Stimulated activated CD4-positive, alpha-beta T cell treated with anti-CD3 and anti-CD28 coated beads, Interleukin-2, amount 100 ng/mL, for 24 hours (primary cell): ENCODE data around the gene LEAP2.

Experiments
- DNase-seq, 2 donors: peaks; one replicate each; pipeline ENCODE4 v3.0.0-alpha.2; 2020

Gene LEAP2

DNA sequence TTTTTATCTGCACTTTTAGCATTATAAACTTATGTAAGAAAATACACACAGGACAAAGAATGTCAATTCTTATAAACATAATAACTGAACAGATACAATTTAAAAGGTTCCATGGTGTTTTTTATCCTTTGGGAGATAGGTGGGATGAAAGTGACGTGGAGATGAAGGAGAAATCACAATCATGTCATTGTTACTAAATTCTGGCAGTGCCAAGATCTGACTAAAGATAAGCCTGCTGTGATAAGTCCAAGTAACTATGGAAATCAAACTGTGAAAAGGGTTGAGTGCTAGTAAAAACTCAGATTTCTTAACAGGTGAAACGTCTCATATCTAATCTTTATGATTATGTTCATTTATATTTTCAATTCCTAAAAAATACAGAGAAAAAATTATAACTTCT lies 11.1 kb downstream of the LEAP2 start:
- DNase-seq = no peak

DNA sequence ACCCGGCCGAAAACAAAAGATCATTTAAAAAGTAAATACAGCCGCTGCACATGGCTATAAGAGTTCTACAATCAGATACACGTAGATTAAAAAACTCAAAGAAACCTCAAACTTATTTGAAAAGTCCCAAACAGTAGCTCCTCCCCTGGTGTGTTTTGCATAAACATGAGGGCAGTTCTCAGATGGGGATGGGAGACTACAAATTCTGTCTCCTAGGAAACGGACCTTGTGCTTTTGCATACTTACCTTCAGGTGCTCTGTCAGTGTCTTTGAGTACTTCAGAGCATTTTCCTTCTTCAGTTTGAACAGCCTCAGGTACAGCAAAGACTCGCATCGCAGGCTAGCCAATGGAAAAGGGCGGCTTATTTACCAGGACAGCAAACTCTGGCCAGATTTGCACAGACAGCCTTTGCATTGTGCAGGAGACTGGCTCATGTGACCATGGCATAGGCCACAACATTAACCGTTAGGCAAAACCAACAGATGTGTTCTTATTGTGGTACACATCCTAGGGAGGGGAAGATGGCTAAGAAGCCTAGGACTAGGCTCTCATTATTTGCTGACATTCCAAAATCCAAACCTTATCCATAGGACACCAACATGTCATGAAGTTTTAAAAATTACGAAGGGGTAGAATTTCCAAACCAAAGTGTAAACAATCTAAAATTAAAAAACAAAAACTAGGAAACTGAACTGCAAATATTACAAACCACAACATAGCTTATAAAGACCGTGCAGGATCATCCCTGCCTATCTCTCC lies 12.8 kb downstream of the LEAP2 start:
- no peak for DNase-seq

DNA sequence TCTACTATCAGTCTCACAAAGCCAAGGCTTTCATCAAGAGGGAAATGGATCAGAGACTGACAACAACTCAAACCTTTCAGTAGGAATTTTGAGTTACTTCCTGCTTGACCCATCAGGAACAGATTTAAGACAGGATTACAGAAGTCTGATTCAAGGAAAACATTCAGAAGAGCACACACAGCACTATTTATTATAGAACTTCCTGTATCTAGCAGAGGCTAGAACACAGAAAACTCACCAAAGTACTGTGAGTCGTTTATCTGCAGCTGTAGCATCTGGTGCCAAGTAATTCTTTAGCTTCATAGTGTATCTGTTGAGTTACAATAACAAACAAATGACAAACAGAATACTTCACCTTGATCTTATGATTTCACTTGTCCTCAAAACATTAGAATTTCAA lies 13.8 kb downstream of the LEAP2 start:
- DNase-seq = no peak

DNA sequence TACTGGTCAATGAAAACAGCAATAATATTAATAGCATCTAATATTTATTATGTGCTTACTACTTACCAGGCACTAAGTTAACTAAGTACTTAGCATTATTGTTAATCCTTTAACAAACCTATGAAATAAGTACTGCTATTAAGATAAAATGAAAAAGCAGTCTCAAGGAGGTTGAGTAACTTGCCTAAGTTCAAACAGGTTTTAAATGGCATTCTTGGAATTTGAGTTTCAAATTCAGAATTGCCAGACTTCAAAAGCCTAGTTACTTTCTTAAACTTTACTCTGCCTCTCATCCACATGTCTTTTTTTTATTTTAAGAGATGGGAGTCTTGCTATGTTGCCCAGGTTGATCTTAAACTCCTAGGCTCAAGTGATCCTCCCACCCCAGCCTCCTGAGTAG lies 16.0 kb downstream of the LEAP2 start:
- DNase-seq = no peak

DNA sequence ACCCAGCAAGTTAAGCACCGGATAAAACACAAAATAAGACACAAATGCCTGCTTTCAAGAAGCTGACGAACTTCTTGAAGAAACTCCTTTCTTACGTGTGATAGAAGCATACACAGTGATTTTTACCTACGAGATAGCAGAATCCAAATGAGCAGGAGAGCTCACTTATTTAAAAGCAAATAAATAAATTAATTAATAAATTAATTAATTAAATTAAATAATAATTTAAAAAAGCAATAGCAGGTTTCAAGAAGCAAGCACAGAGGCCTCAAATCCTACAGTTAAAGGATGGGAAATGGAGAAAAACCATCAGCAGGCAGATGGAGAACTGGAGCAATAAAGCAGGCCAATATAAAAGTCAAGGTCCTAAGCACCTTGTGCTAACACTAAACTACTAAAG lies 17.3 kb downstream of the LEAP2 start:
- DNase-seq = no peak

DNA sequence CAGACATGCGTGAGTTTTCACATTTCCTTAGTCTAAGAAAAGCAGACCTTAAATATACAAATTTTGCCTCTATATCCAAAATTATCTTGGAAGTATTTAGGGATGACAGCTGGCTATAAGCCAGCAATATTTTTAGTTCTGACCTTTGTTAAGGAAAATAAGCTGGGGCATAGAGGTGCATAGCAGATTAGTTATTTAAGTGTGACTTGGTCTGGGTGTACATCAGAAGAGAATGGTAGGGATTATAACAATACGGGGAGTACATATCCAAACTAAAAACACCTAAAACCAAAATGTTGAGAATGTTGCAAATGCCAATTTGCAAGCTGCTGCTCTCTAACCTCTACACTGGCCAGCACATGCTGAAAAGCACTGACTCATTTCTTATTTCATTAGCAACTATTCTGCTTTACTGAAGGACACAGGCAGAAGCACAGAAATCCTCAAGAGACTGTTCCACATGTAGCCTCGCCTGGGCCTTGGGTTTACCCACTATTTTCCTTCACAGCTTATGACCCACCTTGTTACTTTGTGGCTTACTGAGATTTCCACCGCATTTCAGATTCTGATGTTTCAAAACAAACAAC lies 22.3 kb downstream of the LEAP2 start:
- DNase-seq = no peak

DNA sequence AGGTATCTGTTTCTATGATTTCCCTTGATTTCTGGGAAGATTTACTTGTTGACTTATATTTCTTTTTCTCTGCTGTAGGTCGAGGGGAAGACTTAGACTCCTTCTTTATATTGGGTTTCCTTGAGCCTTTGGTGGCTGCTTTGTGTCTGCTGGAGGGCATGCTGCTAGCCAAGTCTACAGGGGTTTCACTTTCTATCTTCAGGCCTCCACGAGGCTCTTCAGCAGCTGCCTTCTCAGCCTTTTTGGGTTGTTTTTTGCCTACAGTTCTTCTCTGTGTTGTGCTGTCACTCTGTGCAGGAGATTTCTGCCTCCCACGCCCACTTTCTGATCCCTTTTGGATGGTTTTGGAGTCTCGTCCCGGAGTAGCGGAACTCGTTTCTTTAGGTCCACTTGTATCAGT lies 23.2 kb downstream of the LEAP2 start:
- no peak for DNase-seq

DNA sequence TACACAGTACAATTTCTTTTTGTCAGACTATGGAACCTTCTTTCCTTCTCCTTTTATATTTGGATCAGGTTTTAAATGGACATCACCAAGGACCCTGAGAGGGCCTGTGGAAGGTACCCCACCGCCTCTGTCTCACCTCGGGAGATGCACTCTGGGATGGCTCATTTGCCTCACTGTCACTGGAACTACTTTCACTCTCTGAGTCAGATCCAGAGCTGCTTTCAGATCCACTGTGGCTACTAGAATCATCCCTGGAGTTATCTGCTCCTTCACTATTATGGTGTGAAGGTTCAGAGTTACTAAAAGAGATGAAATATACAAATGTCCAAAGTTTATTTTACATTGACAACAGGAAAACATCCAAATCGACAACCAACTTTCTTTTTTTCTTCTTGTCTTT lies 24.6 kb downstream of the LEAP2 start:
- DNase-seq = no peak

DNA sequence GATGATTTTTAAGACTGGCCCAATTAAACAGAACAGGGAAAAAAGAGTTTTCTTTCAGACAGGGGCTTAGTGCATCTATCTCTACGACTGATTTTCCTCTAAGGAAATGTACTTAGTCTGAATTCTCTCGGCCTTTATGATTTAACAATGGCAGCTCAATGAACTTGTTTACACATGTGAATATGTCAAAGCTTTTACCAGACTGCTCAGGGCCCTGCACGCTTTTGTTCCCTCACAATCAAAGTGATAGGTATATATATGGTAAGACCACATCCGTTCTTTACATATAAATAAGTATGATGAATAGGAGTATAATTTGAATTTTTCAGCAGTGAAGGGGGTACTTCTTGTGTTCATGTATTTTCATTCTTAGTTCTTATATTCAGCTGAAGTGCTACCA lies 27.6 kb downstream of the LEAP2 start:
- DNase-seq = no peak

DNA sequence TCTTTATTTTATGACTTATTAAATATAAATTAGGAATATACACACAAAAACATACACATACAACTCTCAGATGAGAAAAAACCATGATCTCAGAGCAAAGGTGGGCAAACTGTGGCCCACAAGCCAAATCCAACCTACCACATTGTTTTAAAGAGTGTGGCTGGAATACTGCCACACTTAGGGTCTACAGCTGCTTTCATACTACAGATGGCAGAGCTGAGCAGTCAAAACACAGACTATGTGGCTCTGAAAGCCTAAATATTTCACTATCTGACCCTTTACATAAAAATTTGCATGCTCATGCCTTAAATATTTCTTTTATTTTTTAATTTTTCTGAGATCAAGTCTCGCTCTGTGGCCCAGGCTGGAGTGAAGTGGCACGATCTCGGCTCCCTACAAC lies 28.3 kb downstream of the LEAP2 start:
- DNase-seq = no peak

DNA sequence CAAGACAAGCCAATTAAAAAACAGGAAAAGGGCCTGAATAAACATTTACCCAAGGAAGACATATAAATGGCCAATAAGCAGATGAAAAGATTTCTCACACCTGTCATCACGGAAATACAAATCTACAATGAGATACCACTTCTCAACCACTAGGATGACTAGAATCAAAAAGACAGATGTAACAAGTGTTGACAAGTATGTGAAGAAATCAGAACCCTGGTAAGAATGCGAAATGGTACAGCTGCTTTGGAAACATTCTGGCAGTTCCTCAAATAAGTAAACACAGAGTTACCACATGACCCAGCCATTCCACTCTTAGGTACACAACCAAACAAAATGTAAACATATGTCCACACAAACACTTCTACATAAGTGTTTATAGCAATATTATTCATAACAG lies 32.5 kb downstream of the LEAP2 start:
- no peak for DNase-seq

DNA sequence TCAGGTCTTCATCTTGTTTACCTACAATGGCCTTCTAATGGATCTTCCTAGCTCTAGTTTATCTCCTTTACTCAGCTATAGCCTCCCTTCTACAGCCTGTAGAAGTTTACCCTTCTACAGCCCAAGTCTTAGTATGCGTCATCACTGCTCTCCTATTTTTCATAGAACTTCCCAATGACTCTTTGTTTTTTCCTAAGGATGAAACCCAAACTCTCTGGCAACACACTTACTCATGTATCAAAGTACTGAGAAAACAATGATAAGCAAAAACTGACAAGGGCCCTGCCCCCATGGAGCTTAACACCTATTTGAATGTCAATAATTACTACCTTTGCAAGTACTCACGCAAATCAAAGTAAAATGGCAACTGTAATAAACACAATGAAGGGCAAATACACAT lies 33.7 kb downstream of the LEAP2 start:
- DNase-seq = no peak

DNA sequence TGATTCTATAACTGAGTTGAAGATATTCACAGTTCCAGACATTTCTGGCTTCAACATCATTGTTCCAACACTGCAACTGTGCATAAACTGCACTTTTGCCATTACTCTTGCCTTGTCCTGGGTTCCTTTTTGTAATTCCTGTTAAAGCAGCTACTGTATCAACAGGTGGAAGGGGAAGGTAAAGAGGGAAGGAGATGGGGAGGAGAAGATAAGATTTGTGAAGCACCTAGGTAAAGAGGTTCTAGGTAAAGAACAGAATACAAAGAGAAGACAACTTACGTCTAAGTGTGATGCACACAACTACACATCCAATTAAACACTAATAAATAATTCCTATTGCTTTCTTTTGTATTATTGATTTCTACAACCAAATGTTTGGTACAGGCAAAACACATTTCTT lies 36.2 kb downstream of the LEAP2 start:
- DNase-seq = no peak

DNA sequence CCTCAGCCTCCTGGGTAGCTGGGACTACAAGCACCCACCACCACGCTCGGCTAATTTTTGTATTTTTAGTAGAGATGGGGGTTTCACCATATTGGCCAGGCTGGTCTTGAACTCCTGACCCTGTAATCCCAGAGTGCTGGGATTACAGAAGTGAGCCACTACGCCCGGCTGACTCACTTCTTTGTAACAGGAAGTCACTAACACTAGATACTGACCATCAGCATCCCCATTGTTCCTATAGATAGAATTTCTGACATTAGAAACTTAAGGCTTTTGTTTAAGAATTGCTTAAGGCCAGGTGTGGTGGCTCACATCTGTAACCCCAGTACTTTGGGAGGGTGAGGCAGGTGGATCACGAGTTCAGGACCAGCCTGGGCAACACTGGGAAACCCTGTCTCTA lies 42.2 kb downstream of the LEAP2 start:
- DNase-seq = no peak

DNA sequence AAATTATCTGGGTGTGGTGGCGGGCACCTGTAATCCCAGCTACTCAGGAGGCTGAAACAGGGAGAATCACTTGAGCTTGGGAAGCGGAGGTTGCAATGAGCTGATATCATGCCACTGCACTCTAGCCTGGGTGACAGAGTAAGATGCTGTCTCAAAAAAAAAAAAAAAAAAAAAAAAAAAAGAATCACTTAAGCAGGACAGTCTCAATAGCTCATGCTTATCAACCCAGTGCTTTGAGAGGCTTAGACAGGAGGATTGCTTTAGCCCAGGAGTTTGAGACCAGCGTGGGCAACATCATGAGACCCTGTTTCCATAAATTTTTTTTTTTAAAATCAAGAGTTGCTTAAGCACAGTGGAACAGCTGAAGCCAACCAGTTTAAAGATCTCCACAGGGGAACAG lies 42.6 kb downstream of the LEAP2 start:
- DNase-seq = no peak
